GM20000 (cell line): ENCODE data around the gene GPR158.

Experiments
- DNase-seq: peaks from one replicate; pipeline ENCODE4 v3.0.0; 2012; ENCODE audit warnings: low spot score
- TF ChIP-seq, protein P1 (sequence below): IDR thresholded peaks from 2 replicates; pipeline ENCODE4 v1.5.1; 2012; ENCODE audit warnings: mild to moderate bottlenecking, control low read depth; ENCODE audit errors: extremely low read depth, missing control alignments

The GPR158 gene

DNA sequence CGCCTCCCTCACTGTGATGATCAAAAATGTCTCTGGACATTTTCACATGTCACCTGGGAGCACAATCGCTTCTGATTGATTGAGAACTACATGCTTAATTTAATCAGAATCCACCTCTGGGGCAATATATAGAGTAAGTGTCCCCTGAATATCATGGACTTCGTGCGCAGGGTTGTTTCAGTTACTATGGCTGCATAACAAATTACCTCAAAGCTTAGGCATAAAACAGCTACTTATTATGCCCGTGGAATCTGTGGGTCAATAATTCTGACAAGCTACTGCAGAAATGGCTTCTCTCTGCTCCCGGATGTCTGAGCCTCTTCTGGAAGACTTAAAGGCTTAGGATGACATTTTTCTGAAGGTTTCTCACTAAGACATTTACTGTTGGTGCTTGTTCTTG, 334.4 kb downstream of the GPR158 start:
- DNase-seq = no peak
- TF ChIP-seq, protein P1, sequence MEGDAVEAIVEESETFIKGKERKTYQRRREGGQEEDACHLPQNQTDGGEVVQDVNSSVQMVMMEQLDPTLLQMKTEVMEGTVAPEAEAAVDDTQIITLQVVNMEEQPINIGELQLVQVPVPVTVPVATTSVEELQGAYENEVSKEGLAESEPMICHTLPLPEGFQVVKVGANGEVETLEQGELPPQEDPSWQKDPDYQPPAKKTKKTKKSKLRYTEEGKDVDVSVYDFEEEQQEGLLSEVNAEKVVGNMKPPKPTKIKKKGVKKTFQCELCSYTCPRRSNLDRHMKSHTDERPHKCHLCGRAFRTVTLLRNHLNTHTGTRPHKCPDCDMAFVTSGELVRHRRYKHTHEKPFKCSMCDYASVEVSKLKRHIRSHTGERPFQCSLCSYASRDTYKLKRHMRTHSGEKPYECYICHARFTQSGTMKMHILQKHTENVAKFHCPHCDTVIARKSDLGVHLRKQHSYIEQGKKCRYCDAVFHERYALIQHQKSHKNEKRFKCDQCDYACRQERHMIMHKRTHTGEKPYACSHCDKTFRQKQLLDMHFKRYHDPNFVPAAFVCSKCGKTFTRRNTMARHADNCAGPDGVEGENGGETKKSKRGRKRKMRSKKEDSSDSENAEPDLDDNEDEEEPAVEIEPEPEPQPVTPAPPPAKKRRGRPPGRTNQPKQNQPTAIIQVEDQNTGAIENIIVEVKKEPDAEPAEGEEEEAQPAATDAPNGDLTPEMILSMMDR = no peak

DNA sequence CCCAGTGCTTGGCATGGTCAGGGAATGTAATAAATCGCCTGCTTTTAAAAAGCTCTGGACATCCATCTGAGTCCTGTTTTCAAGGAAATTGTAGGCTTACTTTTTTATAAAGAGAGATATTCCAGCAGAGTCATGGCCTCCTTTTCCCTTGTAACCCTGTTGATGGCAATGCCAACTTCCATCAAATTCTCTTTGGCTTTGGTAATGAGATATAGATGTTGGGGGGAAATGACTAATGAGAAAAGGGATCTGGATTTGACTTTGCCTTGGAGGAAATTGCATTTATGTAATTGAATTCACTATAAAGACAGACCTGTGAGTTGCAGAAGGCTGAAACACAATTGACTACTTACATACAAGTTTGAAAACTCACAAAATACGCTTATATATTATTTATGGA, 347.5 kb downstream of the GPR158 start:
- no peak for DNase-seq
- TF ChIP-seq, protein P1 = no peak

DNA sequence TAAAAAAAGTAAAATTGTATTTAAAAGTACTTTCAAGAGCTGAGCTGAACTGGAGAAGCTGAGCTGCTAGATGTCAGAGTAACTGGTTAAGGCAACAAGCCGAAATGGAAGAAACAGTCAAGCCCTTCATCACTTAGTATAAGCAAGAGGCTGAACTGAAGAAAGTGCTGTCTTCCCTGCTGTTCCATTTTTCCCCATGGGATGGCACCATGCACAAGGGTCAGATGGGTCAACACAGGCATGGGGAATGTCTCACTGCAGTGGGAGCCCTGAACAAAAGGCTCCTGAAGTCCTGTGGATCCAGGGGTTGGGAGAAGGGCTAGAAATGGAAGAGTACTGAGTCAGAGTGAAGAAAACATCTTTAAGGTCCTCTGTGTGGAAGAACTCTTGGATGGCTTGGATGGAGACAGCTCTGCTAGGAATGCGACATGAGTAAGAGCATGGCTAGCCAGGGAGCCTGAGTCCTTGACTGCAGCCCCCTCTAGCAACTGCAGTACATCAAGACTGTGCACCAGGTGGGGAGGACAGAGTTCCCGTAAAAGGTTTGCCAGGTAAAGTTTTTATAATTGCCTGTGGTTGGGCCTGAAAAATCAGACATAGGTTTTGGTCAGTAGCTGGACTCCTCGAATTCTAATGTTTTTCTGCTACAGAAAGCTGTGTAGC, 348.3 kb downstream of the GPR158 start:
- DNase-seq = no peak
- TF ChIP-seq, protein P1 = no peak

DNA sequence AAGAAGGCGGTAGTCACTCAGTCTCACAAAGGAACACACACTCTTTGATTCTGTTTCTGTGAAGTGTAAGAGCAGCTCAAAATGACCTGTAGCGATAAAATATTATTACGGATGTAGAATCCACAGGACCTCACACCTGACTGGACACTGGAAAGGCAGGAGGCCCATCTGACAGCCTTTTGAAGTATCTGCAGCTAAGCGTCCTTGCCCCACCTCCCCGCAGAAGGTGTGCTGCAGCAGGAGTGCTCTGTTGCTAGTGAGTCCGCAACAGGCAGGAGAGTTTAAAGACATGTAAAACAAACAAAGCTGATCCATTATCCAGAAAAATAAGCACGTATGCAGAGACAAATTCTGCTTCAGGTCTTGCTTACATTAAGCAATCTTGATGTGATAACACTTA, 355.5 kb downstream of the GPR158 start:
- TF ChIP-seq, protein P1 = no peak
- DNase-seq = no peak

DNA sequence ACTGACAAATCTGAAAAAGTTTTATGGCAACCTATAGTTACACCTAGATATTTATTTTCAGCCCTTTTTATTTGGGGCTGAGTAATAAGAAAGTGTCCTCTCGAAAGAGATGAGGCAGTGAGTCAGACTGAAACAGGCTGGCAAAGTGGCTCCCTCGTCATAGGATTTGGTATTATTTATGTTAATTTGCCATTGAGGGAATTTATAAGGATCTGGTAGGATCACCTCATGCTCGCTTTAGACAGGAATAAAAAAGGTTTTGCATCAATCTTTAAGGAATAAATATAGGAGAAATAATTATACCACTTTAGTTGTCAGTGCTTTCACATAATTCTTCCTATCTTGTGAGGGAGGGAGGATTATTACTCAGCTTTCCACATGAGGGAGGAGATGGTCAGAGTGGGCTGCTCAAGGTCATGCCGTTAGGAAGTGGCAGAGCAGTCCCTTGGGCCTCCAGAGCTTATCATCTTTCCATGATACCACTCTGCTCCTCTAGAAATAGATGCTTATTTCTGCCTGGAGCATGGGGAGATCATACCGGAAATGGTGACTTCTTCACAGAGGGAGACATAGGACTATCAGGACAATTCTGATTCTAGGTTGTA, 356.8 kb downstream of the GPR158 start:
- DNase-seq = no peak
- TF ChIP-seq, protein P1 = no peak

DNA sequence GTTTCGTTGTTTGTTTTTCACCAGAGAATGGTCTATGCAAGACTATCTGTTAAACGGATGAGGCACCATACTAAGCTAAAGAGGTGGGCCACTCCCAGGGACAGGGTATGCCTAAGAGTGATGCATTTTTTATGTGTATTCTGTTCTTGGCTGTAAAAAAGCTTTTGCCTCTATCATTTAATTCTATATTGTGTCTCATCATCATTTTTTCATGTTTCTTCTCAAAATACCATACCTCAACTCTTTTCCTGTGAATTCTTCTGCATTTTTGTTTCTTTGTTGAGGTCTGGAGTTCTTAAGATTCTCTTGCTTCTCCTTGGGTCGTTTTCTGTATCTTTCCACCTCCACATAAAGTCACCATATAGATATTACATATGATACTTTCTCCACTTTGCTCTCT, 357.4 kb downstream of the GPR158 start:
- TF ChIP-seq, protein P1 = no peak
- no peak for DNase-seq

DNA sequence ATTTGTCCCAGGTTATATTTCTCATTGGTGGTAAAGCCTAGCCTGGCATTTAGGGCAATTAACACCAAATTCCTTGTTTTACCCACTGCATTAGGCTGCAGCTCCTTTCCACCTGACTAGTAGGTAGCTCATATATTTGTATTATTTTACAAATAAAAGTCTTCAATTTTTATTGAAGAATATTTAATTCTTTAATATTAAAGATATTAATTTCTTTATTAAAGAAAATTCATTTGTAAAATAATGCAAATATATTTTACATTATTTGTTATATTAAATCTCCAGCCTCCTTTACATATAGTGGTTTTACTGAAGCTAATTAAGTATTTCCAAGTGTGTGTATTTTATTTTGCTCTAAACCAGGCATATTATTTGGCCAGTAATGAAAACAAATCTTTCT, 361.2 kb downstream of the GPR158 start:
- DNase-seq = no peak
- TF ChIP-seq, protein P1 = no peak
